ENCODE data around the gene IWS1.
A peak's percentile ranks its signal among the peaks of the same experiment; 100 is the strongest.
"Not testable (repeated sequence)": the region's sequence is repeated elsewhere in the genome, so short reads cannot be mapped to it uniquely, and the experiment has no call there.

IWS1 gene

DNA sequence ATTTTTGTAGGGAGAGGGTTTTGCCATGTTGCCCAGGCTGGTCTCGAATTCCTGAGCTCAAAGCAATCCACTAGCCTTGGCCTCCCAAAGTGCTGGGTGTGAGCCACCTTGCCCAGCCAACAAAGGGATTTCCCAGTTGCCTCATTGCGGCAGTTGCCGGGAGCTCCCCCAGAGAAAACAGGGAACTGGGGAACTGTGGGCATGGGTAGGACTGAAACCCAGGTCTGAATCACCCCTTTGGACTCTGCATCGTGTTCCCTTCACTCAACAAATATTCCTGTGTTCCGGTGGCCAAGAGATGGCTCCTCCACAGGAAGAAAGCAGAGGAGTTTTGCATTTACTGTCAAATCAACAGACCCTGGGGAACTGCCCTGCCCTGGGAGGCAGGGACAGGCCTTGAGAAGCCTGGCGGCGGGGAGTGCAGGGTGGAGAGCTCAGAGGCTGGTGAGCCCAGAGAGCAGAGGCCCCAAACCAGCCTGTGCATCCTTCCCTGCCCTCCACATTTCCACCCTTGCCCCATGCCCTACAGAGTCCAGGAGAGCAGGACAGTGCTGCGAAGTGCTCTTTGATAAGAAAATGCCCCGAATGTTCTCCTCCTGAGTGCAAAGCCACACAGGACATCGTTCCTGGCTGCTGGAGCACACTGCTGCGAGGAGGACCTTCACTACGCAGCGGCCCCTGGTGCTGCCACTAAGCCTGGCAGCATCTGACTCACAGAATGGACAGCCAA, 34.1 kb upstream of the IWS1 start:
- DNase-seq (ENCODE audit: low spot score) = peak; percentile 54

DNA sequence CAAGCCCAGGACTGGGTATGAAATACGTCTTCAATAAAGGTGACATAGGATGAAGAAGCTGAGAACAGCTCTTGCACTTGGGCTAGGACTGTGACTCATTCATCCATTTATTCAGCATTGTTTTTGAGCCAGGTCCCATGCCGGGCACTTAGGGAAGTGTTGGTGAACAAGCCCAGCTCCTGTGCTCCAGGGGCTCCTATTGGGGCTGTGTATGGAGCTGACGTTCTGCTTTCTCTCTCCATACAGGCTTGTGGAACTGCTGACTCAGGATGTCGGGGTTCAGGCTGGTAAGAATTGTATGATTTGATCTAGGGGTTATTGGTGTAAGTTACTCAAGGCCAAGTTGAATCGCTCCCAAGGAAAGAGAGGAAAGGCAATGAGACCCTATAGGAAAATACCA, 33.2 kb upstream of the IWS1 start:
- no peak for DNase-seq (ENCODE audit: low spot score)

DNA sequence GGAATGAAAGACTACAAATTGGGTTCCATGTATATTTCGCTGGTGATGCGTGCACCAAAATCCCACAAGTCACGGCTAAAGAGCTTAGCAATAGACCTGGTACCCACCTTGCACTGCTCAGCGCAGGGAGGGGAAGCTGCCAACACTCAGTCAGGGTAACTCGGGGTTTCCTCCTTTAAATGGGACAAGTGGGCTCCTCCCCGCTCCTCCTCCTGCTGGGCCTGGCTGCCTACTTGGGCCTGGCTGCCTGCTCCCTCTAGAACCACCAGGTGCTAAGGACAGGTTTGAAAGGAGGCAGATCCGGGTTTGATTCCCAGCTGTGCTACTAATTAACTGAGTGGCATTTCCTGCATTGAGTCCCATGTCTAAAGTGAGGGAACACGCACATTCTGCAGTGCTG, 32.6 kb upstream of the IWS1 start:
- DNase-seq (ENCODE audit: low spot score) = no peak

DNA sequence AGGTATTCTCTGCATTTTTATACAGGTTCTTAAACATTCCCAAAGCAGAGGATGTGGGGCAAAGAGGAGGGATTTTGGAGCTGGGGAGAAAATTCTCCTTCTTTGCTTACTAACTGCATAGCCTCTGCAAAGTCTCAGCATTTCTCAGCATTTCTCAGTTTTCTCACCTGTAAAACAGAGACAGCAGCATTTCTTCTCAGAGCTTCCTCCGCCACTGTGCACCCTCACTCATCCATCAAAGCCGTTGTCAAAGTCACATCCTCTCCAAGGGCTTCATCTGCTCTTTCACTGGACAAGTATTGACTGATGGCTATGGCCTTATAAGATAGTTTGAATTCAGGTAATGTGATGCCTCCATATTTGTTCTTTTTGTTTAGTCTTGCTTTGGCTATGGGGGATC, 26.6 kb upstream of the IWS1 start:
- DNase-seq (ENCODE audit: low spot score) = no peak

DNA sequence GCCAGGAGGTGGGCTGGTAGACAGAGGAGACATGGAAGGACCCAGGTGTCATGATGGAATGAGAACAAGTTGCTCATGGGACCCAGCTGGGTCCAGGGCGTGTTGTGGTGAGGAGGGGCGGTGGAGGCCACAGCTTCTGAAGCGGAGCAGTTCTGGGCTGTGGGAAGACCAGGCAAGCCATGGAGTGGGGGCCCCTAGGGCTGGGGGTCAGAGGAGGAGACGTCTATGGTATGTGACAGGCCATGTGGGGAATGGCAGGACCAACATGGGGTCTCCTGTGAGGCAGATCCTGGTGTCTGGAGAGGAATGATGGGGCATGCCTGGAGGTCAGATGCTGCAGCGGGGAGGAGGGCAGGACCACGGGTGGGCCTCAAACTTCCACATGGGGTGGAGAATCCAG, 26.0 kb upstream of the IWS1 start:
- DNase-seq (ENCODE audit: low spot score) = no peak

DNA sequence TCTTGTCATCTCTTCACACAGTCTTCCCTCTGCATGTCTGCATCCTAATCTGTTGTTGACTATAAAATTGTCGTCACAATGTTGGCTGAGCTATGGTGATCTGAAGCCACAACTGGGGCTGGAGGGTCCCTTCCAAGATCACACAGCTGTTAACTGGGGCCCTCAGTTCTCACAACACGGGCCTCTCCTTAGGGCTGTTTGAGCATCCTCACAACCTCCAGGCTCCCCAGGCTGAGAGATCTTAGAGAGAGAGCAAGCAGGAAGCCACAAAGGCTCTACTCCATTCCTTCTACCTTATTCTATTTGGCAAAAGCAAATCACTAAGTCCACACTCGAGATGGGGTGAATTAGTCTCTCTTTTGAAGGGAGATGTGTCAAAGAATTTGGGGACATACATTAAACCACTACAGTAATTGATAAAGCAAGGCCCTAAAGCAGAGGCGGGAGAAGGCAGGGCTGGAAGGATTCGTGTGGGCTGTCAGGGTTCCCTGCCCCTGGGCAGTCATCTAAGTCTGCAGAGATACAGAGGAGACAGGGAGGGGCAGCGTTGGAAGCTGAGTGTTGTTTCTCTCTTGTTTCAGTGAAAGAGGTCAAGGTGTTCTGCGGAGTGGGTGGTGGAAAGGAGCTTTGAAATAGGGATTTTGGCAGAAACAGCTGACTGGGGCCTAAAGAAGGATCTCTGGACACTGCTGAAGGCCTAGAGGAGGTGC, 25.1 kb upstream of the IWS1 start:
- DNase-seq (ENCODE audit: low spot score) = no peak

DNA sequence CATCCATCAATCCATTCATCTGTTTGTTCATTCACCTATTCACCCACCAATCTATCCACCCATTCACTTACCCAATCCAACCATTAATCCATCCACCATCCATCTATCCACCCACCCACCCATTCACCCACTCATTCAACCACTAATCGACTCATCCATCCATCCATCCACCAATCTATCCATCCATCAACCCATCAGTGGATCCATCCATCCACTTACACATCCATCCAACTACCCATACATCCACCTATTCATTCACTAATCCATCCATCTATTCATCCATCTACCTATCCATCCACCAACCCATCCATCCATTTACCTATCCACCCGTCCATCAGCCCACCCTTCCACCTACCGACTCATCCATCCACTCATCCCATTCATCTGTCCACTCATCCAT, 20.5 kb upstream of the IWS1 start:
- no peak for DNase-seq (ENCODE audit: low spot score)

DNA sequence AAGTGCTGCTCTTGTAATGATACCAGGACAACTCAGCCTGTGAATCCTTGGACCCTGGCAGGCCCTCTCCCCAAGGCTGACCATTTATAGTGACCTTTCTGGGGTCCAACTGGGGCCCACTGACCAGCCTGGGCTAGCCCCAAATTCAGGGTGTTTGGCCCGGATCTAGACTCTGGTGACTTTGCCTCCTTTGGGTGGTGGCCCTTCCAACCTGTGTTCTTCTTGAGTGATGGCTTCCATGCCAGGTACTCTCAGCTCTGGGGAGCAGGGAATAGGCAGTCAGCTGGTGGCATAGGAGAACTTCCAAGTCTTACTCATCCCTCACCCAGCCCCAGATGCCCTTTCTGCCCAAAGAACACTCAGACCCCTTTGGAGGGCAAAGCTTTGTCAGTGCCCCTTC, 19.5 kb upstream of the IWS1 start:
- no peak for DNase-seq (ENCODE audit: low spot score)

DNA sequence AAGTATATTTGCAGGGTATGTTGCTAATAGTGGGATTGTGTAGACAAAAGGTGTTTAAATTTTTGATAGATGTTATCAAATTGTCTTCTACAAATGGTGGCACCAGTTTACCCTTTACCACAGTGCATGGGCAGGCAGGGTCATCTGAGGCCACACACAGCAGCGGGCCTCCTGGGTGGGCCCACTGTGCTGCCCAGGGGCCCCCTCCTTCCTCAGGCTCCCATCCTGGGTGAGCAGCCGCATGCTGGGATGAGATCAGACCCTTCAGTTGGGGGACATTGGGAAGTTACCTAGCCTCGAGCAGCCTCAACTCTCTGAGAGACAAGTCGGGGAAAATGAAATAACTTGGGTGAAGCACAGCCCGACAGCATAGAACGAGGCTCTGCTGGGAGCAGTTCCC, 18.9 kb upstream of the IWS1 start:
- DNase-seq (ENCODE audit: low spot score) = no peak

DNA sequence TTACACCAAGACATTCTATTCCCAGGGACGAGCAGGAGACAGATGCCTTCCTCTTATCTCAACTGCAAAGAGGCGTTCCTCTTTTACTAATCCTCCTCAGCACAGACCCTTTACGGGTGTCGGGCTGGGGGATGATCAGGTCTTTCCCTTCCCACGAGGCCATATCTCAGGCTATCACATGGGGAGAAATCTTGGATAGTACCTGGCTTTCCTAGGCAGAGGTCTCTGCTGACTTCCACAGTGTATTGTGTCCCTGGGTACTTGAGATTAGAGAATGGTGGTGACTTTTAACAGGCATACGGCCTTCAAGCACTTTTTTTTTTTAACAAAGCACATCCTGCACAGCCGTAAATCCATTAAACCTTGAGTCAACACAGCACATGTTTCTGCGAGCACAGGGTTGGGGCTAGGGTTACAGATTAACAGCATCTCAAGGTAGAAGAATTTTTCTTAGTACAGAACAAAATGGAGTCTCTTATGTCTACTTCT, 16.8 kb upstream of the IWS1 start:
- not testable (repeated sequence) for DNase-seq (ENCODE audit: low spot score)

DNA sequence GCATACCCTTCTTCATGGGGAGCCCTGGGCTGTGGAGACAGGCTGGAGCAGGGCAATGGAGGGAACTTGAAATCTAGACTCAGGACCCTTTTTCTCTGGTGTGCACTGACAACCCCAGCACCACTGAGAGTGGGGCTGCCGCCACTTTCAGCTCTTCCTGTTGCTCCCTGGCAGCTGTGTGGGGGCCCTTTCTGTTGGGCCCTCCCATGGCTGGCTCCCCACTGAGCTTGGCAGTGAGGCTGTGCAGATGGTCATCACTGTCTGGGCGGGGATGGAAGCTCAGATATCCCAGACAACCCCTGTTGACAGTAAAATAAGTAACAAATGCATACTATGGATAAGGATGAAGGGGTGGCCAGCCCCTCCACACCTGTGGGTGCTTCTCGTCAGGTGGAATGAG, 15.9 kb upstream of the IWS1 start:
- DNase-seq (ENCODE audit: low spot score) = no peak

DNA sequence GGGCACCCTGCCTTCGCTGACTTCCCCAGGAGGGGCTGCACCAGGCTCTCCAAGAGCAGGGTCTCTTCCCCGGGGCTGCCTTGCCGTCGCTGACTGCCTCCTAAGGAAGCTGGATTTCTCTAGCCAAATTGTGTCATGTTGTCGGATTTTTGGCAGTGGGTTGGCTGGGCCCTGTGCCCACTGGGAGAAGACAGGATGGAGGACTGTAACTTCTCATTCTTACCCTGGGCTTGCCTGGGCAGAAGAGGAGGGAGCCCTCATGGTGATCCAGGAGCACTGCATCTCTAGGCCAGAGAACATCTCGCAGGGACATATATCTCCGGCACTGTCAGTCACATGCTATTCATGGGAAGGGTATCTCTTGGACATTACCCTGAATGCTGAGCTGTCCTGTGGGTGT, 15.5 kb upstream of the IWS1 start:
- no peak for DNase-seq (ENCODE audit: low spot score)

DNA sequence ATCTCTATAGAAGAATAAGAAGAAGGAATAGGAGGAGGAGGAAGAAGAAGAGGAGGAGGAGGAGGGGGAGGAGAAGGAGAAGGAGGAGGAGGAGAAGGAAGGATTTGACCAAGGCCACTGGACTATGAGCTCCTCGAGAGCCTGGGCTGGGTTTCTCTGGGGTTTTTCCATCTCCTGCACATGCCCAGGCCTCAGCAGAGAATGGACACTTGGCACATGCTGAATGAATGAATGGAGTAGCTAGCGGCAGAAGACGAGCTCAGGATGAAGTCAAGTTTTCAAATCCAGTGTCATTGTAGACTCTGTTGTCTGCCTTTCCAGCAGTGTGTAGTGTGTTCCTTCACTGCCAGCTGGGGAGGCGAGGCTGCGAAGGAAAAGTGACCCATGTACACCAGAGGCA, 11.4 kb upstream of the IWS1 start:
- no peak for DNase-seq (ENCODE audit: low spot score)

DNA sequence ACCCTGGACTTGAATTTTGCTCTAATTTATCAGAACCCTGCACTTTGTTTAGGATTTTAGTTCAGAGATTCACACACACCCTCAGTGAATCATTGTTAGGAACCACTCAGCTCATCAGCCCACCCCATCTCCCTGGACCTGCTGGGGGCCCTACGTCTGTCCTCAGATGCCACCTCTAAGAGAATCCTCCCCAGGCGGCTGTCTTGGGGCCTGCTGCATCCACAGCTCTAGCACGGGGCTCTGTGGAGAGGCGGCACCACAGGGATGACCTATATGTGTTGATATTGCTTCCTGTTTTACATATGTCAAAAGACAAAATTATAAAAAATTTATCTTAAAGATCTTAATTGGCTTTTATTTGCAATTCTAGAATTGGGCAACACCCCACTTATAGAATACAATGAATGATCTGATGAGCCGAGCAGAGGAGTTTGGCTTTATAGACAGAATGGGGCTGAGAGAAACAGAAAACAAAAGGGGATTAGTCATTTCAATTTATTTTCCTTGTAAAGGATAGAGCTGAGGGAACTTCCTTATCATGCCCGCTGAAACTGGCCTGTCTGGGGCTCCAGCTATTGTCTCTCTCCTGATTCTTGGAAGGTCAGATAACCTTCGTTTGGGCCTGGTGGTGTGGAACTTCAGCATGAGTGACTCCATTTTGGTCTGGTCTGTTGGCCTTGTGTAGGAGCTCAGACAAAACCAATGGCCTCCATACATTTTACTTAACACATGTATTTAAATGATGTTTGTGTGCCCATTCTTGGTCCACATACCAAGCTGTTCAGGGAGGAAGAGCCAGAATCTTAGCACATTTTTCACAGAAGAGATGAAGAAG, 10.6 kb upstream of the IWS1 start:
- DNase-seq (ENCODE audit: low spot score) = no peak

DNA sequence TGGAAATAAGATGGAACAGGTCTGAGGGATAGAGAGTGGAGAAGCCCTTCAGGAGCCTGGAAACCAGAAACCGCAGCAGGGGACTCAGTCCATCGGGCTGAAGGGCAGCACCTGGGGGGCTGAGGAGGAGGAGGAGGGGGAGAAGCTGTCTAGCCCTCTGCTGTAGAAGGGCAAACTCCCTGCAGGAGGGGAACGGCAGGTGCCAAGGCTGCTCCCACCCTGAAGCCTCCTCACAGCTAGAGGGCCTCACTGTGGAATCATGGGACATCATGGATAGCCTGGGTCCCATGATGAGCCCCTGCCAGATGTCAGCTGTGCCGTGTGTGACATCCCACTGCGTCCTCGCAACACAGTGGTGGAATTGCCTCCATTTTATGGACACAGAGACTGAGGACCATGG, 9.6 kb upstream of the IWS1 start:
- no peak for DNase-seq (ENCODE audit: low spot score)

DNA sequence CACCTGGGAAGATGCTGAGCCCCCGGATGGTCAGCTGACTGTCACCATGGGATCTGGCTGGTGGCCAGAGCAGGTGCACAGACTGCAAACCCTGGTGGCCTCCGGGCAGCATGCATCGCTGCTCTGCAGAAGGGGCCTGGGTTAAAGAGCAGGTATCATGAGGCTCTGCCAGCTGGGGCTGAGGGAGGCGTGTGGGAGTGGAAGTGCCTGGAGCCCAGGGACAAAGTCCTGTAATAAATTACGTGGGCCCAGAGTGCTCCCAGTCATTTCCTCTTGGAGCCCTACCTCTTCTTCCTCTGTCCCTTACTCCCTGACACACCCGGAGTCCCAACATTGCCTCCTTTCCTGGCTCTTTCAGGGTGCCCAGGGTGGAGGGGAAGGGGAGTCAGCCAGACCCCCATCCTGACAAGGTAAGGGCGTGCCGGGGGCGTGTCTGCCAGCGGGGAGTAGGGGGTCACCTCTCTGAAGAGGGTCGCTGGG, 9.2 kb upstream of the IWS1 start, which contains the start of gene MYO7B:
TSS of gene MYO7B (plus strand) at position 262 of the 480 bp plus-strand sequence. CDS start 24,040 bp downstream, outside the sequence.
- DNase-seq (ENCODE audit: low spot score) = no peak

DNA sequence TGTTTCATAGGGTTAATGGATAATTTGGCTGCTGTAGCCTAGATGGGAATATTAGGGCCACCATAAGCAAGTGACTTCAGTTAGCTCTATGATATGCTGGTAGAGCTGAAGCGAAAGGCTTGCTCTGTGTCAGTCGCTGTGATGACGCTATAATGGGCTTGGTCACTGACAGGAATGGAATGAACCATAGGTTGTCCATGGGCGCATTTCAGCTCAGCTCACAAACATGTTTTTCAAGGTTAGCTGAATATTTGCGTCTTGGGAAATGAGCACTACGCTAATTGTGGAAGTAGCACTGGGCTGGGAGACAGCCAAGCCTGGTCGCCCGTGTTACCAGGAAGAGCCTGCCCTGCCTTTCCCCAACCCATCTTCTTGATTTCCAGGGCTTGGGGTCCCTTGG, 6.0 kb upstream of the IWS1 start:
- no peak for DNase-seq (ENCODE audit: low spot score)

DNA sequence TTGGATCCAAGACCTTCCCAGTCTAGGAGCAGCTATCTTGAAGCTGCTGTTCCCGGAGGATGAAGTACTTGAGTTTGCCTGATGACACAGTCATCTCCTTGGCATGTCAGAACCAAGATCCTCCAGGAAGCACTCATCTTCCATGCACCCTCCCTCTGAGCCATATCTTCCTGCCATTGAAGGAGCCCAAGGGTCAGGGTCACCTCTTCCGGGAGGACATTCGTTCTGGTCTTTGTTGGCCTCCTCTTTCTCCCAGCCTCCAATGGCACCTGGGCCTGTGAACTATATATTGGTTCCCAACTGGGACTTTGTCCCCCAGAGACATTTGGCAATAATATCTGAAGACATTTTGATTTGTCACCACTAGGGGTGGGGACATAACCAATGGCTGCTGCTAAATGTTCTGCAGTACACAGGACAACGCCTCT, 4.9 kb upstream of the IWS1 start:
- DNase-seq (ENCODE audit: low spot score) = no peak

DNA sequence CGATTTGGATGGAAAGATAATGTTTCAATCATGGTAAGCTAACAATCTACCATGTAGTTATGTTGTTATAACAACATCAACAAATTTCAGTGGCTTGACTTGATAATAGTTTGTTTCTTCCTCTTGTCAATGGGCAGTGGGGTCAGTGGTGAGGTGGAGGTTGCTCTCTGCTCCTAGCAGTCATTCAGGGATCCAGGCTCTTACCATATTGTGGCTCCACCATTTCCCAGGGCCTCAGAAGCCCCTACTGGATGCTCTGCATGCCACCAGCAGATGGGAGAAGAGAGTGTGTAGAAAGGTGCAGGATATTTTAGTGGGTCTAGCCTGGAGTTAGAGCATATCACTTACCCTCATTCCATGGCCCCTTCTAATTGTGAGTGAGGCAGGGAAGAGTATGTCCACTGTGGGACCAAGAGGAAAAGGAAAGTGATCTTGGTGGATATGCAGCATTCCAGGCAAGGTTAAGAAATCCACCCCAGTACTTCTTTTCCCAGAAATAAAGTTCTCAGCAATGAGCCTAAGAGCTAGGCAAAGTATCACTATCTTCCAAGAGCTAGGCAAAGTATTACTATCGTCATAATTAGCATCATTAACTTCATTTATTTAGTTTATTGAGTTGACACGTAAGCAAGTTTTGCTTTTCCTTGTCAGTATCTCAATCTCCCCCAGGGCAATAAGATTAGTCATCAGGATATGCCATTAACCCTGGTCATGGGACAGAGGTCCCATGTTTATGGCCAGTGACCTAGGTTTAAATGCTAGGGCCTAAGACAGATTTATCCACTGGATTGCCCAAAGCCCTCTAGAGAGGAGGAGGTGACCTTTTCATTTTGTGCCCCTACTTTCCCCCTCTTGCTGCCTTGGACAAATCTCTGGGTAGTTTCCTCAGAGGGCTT, 4.2 kb upstream of the IWS1 start:
- no peak for DNase-seq (ENCODE audit: low spot score)

DNA sequence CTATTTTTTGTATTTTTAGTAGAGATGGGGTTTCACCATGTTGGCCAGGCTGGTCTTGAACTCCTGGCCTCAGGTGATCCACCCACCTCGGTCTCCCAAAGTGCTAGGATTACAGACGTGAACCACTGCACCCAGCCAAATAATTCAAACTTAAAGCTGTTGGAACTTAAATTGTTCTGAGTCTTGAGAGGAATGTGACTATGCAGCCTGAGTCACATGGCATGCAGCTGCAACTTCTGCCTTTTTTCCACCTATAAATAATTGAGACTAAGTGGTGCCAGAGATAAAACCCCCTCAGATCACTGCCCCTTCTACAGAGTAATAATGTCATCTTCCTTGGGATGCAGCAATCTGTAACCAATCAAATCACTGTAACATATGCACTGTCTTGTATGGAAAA, 3.1 kb upstream of the IWS1 start:
- not testable (repeated sequence) for DNase-seq (ENCODE audit: low spot score)

DNA sequence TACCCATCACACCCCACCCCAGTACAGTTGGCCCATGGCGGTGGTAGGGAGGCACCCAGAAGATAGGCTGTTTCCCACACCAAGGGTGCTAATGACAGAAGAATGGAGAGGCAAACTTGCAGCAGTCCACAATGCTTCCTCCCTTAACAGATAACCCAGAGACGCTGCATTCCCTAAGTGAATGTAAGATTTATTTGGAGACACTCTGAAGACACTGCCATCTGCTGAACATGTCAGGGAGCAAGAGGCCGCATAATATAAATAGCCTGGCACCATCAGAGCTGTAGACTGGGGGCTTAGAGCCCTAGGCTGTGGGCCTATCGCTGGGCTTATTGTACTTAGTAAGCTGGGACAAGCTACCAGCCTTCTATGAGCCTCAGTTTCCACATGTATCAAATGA, 2.2 kb upstream of the IWS1 start:
- DNase-seq (ENCODE audit: low spot score) = no peak

Data from pons (tissue), 1 donor.